ENCODE measurements around the gene SRSF1. TPM values are rescaled to one million over a fixed set of nuclear protein-coding genes. Genes with fewer than 3 reads are reported as not detected.
A peak's percentile ranks its signal among the peaks of the same experiment; 100 is the strongest.

SRSF1 gene
- 100 to 1,000 TPM; 136 to 151 TPM for total RNA-seq

GRCh38 chr17:58006924-58007780 is at the start of gene SRSF1:
Gene SRSF1 (minus strand): TSS chr17:58007246. CDS start chr17:58007137, 109 bp downstream.
- no peaks in the 10 kb centered on the region for H3K9me3 ChIP-seq
- no peaks in the 10 kb centered on the region for H3K27me3 ChIP-seq (replicated peaks; ENCODE audit: insufficient read depth)
- peaks cover 3 to 8% of the 10 kb centered on the region in 2 donors for H3K36me3 ChIP-seq
- peak; percentile 94 for TF ChIP-seq POLR2AphosphoS5 (IDR thresholded peaks at IDR 0.05)
- peak; percentile 92 for TF ChIP-seq POLR2A (IDR thresholded peaks at IDR 0.05)
- TF ChIP-seq CTCF (IDR thresholded peaks at IDR 0.05), result peak in 1 of 4 experiments; percentile 21
- H3K4me3 ChIP-seq, result peak within 1 kb of the TSS; percentile 82 to 98
- peak; percentile 96 for DNase-seq (ENCODE audit: low spot score)
- intact Hi-C loops (cut with DNase I), result loop anchor here (2.0 to 10.0 kb wide), 3 partner anchors 78 to 882 kb away; no protein-coding TSS in a partner anchor
- peak within 1 kb of the TSS; percentile 99 for H3K27ac ChIP-seq
- peaks cover 24% of the 10 kb centered on the region for H3K4me1 ChIP-seq (replicated peaks)
- under 1% methylated on average over 82 of the region's 86 CpGs for WGBS

- no peaks in the 10 kb centered on the region for H3K4me1 ChIP-seq (replicated peaks)
- no peaks in the 10 kb centered on the region for H3K9me3 ChIP-seq
- intact Hi-C loops (cut with DNase I), result no loop called here
- H3K27ac ChIP-seq, result no peak overlapping the region
- H3K36me3 ChIP-seq, result no peaks in the 10 kb centered on the region
- no peak overlapping the region for H3K4me3 ChIP-seq
- TF ChIP-seq CTCF (IDR thresholded peaks at IDR 0.05) (no peak), POLR2A (IDR thresholded peaks at IDR 0.05) (no peak), POLR2AphosphoS5 (IDR thresholded peaks at IDR 0.05) (no peak)
- H3K27me3 ChIP-seq (replicated peaks; ENCODE audit: insufficient read depth), result no peaks in the 10 kb centered on the region
- no peak for DNase-seq (ENCODE audit: low spot score)
Measured at GRCh38 chr17:58056476-58056875, 49.4 kb upstream of the SRSF1 start.

- TF ChIP-seq POLR2AphosphoS5 (IDR thresholded peaks at IDR 0.05), result no peak
- TF ChIP-seq CTCF (IDR thresholded peaks at IDR 0.05), result no peak
- TF ChIP-seq POLR2A (IDR thresholded peaks at IDR 0.05), result no peak
- DNase-seq (ENCODE audit: low spot score), result no peak
- intact Hi-C loops (cut with DNase I), result no loop called here
- Histone ChIP-seq H3K4me1 (replicated peaks) (no peaks in the 10 kb centered on the region), H3K4me3 (no peak overlapping the region), H3K27me3 (replicated peaks; ENCODE audit: insufficient read depth) (no peaks in the 10 kb centered on the region), H3K9me3 (no peaks in the 10 kb centered on the region), H3K27ac (no peak overlapping the region), H3K36me3 (no peaks in the 10 kb centered on the region)
- WGBS, result 87% methylated on average over 6 of the region's 6 CpGs
Measured at GRCh38 chr17:58054641-58055040, 47.6 kb upstream of the SRSF1 start.

- H3K9me3 ChIP-seq, result no peaks in the 10 kb centered on the region
- intact Hi-C loops (cut with DNase I), result no loop called here
Measured at GRCh38 chr17:58052945-58053715, 46.1 kb upstream of the SRSF1 start.

More at GRCh38 chr17:58052945-58053715, 46.1 kb upstream of the SRSF1 start:
- no peaks in the 10 kb centered on the region for H3K36me3 ChIP-seq
- TF ChIP-seq CTCF (IDR thresholded peaks at IDR 0.05) (no peak), POLR2A (IDR thresholded peaks at IDR 0.05) (no peak), POLR2AphosphoS5 (IDR thresholded peaks at IDR 0.05) (no peak)
- H3K27ac ChIP-seq, result no peak overlapping the region
- no peak overlapping the region for H3K4me3 ChIP-seq
- DNase-seq (ENCODE audit: low spot score), result no peak
- 74% methylated on average over 8 of the region's 8 CpGs for WGBS
- H3K27me3 ChIP-seq (replicated peaks; ENCODE audit: insufficient read depth), result no peaks in the 10 kb centered on the region
- no peaks in the 10 kb centered on the region for H3K4me1 ChIP-seq (replicated peaks)

Data from prostate gland (tissue), 2 donors.